B cell (primary cell): ENCODE results near the gene TMEM119.

Experiments
- EZH2 ChIP-seq: IDR thresholded peaks from 2 replicates; pipeline ENCODE4 v1.6.1; 2012; ENCODE audit warnings: borderline replicate concordance, low read depth, mild to moderate bottlenecking, moderate library complexity, low read length; ENCODE audit not compliant: insufficient read depth, poor library complexity, severe bottlenecking
- TF ChIP-seq, protein P1 (sequence below): fragments of 200-600 bp; IDR thresholded peaks from one replicate; pipeline ENCODE4 v1.8.0; 2022; ENCODE audit warnings: antibody characterized with exemption, mild to moderate bottlenecking

- TF ChIP-seq, protein P1, sequence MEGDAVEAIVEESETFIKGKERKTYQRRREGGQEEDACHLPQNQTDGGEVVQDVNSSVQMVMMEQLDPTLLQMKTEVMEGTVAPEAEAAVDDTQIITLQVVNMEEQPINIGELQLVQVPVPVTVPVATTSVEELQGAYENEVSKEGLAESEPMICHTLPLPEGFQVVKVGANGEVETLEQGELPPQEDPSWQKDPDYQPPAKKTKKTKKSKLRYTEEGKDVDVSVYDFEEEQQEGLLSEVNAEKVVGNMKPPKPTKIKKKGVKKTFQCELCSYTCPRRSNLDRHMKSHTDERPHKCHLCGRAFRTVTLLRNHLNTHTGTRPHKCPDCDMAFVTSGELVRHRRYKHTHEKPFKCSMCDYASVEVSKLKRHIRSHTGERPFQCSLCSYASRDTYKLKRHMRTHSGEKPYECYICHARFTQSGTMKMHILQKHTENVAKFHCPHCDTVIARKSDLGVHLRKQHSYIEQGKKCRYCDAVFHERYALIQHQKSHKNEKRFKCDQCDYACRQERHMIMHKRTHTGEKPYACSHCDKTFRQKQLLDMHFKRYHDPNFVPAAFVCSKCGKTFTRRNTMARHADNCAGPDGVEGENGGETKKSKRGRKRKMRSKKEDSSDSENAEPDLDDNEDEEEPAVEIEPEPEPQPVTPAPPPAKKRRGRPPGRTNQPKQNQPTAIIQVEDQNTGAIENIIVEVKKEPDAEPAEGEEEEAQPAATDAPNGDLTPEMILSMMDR: no peak
- TF ChIP-seq EZH2: no peak
Observed at GRCh38 chr12:108599948-108600701, 2.2 kb upstream of the TMEM119 start.
